HT-29 (cell line): ENCODE measurements around the gene EIF5A2. TPM values are rescaled to one million over a fixed set of nuclear protein-coding genes. Genes with fewer than 3 reads are reported as not detected.

ENCODE experiments used
- DNase-seq: peaks from one replicate; pipeline ENCODE4 v3.0.0-alpha.2; 2015; ENCODE audit warnings: low spot score
- total RNA-seq: library from RNA; depleted of rRNA; stranded (reverse); fragments of >200 nt; shearing (Covaris generic); gene quantifications from 2 replicates; pipeline ENCODE4 v1.2.3, GENCODE V29; 2014; rRNA removed

The EIF5A2 gene
- total RNA-seq, 1 experiment from 2014 or later, result 3.9 TPM

DNA sequence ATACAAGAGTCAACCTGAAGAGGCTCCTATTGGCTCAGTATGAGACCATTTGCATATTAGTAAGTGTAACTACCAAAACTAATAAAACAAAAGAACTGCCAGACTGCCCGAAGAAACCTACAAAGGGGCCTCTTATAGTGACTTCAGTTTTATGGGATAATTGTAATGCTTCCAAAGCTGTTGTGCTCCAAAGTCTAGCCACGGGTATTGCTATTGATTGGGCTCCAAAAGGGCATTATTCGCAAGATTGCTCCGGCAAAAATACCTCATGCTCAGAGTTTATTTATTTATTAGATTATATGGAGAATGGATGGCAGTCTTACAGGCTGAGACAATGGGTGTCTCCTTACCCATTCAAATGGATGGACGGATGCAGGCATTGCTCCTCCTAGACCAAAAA, 49.8 kb downstream of the EIF5A2 start:
- no peak for DNase-seq

- no peak for DNase-seq
These were observed 56.1 kb downstream of the EIF5A2 start for GRCh38 chr3:170852324-170852723.

GRCh38 chr3:170848292-170848917, 60.0 kb downstream of the EIF5A2 start:
- DNase-seq, result peak; percentile 39

DNA sequence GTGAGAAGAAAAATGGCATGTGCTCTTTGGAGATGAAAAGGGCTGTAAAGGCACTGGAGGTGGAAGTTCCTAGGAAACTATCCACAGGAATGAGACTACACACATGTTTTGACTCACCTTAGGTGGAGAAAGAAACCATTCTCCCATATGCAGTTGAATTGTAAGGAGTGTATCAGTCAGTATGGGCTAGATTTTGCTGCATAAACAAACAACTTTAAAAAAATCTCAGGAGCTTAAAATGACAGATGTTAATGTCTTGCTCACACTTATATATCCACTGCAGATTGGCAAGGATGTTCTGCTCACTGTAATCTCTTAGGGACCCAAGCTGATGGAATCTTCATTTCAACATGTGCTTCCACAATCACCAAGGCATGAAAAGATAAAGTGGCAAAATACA, 64.1 kb downstream of the EIF5A2 start:
- DNase-seq, result no peak

DNA sequence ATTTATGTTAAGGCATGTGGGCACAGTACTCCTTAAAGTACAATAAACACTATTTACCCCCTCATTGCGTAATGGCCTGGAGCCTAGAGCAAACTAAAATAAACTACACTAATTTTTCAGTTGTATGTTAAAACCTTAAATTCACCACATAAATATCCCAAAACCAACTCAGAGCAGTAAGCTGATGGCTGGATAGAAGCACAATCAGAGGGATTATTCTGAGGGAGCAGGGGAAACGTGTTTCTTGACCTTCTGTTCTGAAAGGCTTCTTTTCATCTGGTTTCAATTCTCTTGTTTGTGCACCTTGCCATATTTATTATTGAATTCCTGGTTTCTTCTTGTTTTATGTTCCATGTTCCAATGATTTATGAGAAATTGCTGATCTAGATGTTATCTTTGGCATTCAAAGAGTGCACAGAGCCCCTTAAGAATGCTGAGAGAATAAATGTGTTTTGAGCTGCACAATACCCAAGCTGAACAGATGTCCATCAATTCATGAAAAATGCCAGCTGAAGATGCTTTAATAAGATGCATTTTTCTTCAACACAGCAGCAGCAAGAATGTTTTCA, 68.1 kb downstream of the EIF5A2 start:
- DNase-seq, result no peak

- no peak for DNase-seq
These were observed 68.8 kb downstream of the EIF5A2 start for GRCh38 chr3:170839518-170840100.

Other genes starting within 250 kb of the EIF5A2 start
- 18.6 and 36.1 TPM in 2 replicates for gene RPL22L1, start 38.4 kb downstream of the EIF5A2 start, total RNA-seq
- 0.03 and 0.05 TPM in 2 replicates for gene SLC2A2, start 118.1 kb upstream of the EIF5A2 start, total RNA-seq